Activated B cell treated with CpG ODN at 0.5 μM for 24 hours (primary cell): ENCODE data around the gene NPTN. TPM values are rescaled to one million over a fixed set of nuclear protein-coding genes. Genes with fewer than 3 reads are reported as not detected.

Experiments used
- ATAC-seq: fragments of 200-7000 bp; cut with Tn5 transposase; one replicate; pipeline ENCODE4 v1.10.0; 2021; ENCODE audit warnings: low read depth, mild to moderate bottlenecking, moderate library complexity
- CTCF ChIA-PET: fragments of 350-600 bp; sonication (Branson Sonifier 250); formaldehyde crosslinking; loops from one replicate; lab custom pipeline; 2021; ENCODE audit warnings: antibody characterized with exemption; lab: Charles Lee
- POLR2A ChIA-PET: fragments of 350-600 bp; sonication (Branson Sonifier 250); formaldehyde crosslinking; loops from one replicate; lab custom pipeline; 2021; ENCODE audit warnings: antibody characterized with exemption; lab: Charles Lee
- DNase-seq: peaks from one replicate; pipeline ENCODE4 v3.0.0; 2022
- H3K27ac Mint-ChIP-seq: one replicate; pipeline ENCODE4 v1.8.0; 2020; ENCODE audit warnings: mixed read lengths
- H3K27me3 Mint-ChIP-seq: one replicate; pipeline ENCODE4 v1.8.0; 2021; ENCODE audit warnings: mixed read lengths
- H3K36me3 Mint-ChIP-seq: one replicate; pipeline ENCODE4 v1.8.0; 2021; ENCODE audit warnings: low read depth, mixed read lengths
- H3K4me1 Mint-ChIP-seq: one replicate; pipeline ENCODE4 v1.8.0; 2021; ENCODE audit warnings: mixed read lengths
- H3K4me3 Mint-ChIP-seq: one replicate; pipeline ENCODE4 v1.8.0; 2020; ENCODE audit warnings: mild to moderate bottlenecking, mixed read lengths
- H3K9me3 Mint-ChIP-seq: one replicate; pipeline ENCODE4 v1.8.0; 2020; ENCODE audit warnings: mixed read lengths
- CTCF ChIP-seq: fragments of 200-600 bp; IDR thresholded peaks from one replicate; pipeline ENCODE4 v1.8.0; 2022; ENCODE audit warnings: antibody characterized with exemption, mild to moderate bottlenecking
- intact Hi-C: fragments of 100-400 bp; cut with micrococcal nuclease; formaldehyde crosslinking; loops from one replicate; pipeline ENCODE4 v1.15.1; 2024
- total RNA-seq: library from RNA; stranded (reverse); gene quantifications from 2 replicates; pipeline ENCODE4 v1.2.3, GENCODE V29; 2022

The NPTN gene
- total RNA-seq, 1 donor from 2014 or later = 36.1 TPM

- TF ChIP-seq CTCF = no peak
- Mint-ChIP-seq H3K27me3 (no peaks in the 10 kb centered on the region), H3K36me3 (no peaks in the 10 kb centered on the region), H3K4me1 (peaks cover 53% of the 10 kb centered on the region), H3K9me3 (no peaks in the 10 kb centered on the region), H3K27ac (no peak overlapping the region), H3K4me3 (no peak overlapping the region)
- ChIA-PET POLR2A (interaction anchor here (1.2 kb wide), 1 partner anchor 10 kb away, joined by 3 read pairs; no protein-coding TSS in a partner anchor), CTCF (interaction anchor here (1.1 to 1.5 kb wide), 2 partner anchors 11 to 69 kb away, joined by 3 to 4 read pairs; no protein-coding TSS in a partner anchor)
- intact Hi-C loops = loop anchor here (5.0 to 10.0 kb wide), 4 partner anchors 295 to 1825 kb away; partner anchors contain the start of genes CLK3, LOXL1, NEO1 and SIN3A
- DNase-seq (no peak), ATAC-seq (no peak)
Observed at GRCh38 chr15:73629798-73630429, 3.3 kb downstream of the NPTN start.

GRCh38 chr15:73628976-73629797, 4.0 kb downstream of the NPTN start:
- ATAC-seq = no peak
- Mint-ChIP-seq H3K9me3 (no peaks in the 10 kb centered on the region), H3K4me1 (peaks cover 58% of the 10 kb centered on the region), H3K36me3 (no peaks in the 10 kb centered on the region), H3K27me3 (no peaks in the 10 kb centered on the region), H3K27ac (no peak overlapping the region), H3K4me3 (no peak overlapping the region)
- no peak for DNase-seq
- ChIA-PET CTCF (interaction anchor here (1.5 kb wide), 1 partner anchor 69 kb away, joined by 4 read pairs; no protein-coding TSS in a partner anchor), POLR2A (no interaction called here)
- no peak for TF ChIP-seq CTCF
- intact Hi-C loops = no loop called here

GRCh38 chr15:73628102-73628501, 5.1 kb downstream of the NPTN start:
- ATAC-seq = no peak
- peaks cover 54% of the 10 kb centered on the region for H3K4me1 Mint-ChIP-seq
- intact Hi-C loops = no loop called here

GRCh38 chr15:73626072-73626471, 7.1 kb downstream of the NPTN start:
- Mint-ChIP-seq H3K27me3 (no peaks in the 10 kb centered on the region), H3K4me3 (no peak overlapping the region)
- POLR2A ChIA-PET = interaction anchor here (0.6 kb wide), 1 partner anchor 47 kb away, joined by 5 read pairs; no protein-coding TSS in a partner anchor

More at GRCh38 chr15:73628102-73628501, 5.1 kb downstream of the NPTN start:
- POLR2A ChIA-PET = no interaction called here
- Mint-ChIP-seq H3K36me3 (no peaks in the 10 kb centered on the region), H3K27ac (no peak overlapping the region), H3K27me3 (no peaks in the 10 kb centered on the region), H3K9me3 (no peaks in the 10 kb centered on the region), H3K4me3 (no peak overlapping the region)
- CTCF ChIA-PET = interaction anchor here (1.4 kb wide), 1 partner anchor 8 kb away, joined by 7 read pairs; no protein-coding TSS in a partner anchor
- DNase-seq = no peak
- TF ChIP-seq CTCF = no peak

More at GRCh38 chr15:73626072-73626471, 7.1 kb downstream of the NPTN start:
- TF ChIP-seq CTCF = no peak
- no peaks in the 10 kb centered on the region for H3K9me3 Mint-ChIP-seq
- H3K36me3 Mint-ChIP-seq = no peaks in the 10 kb centered on the region
- ATAC-seq (no peak), DNase-seq (no peak)
- no peak overlapping the region for H3K27ac Mint-ChIP-seq
- CTCF ChIA-PET = no interaction called here
- intact Hi-C loops = no loop called here
- H3K4me1 Mint-ChIP-seq = peaks cover 44% of the 10 kb centered on the region
